ENCODE measurements around the gene ARSK. TPM values are rescaled to one million over a fixed set of nuclear protein-coding genes. Genes with fewer than 3 reads are reported as not detected.

Gene ARSK
- total and polyA plus RNA-seq, 4 experiments from 2014 or later: 6.8 to 13.2 (median 8.7) TPM

DNA sequence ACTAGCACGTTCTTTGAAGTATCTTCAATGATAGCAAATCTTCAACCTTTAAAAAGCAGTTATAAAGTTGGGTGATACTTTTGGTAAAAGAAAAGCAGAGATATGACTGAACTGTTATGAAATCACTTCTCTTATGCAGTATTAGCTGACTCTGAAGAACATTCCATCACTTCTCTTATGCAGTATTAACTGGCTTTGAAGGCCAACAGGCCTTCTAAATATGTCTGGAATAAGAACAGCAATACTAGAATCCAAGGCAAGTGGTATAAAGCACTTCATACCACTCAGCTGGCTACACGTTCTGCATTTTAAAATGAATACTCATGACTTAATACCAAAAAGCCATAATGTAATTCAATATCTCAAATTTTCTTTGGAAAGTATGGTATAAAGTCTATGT lies 17.4 kb upstream of the ARSK start:
- H3K27me3 Mint-ChIP-seq: no peaks in the 10 kb centered on the region
- Histone ChIP-seq H3K4me3 (ENCODE audit: low read length in 2 of 2) (no peak overlapping the region), H3K27me3 (ENCODE audit: insufficient read depth, low read length) (no peaks in the 10 kb centered on the region), H3K9me3 (ENCODE audit: control insufficient read depth in 1 of 2, low read length in 2 of 2) (no peaks in the 10 kb centered on the region), H3K4me1 (ENCODE audit: insufficient read depth, low read length) (no peaks in the 10 kb centered on the region), H3K36me3 (ENCODE audit: insufficient read depth, low read length) (peaks cover 14% of the 10 kb centered on the region), H3K27ac (ENCODE audit: low read depth, low read length) (no peak overlapping the region)
- peaks cover 64 to 75% of the 10 kb centered on the region in 2 donors for H3K36me3 Mint-ChIP-seq
- DNase-seq: no peak
- no peak overlapping the region for H3K27ac Mint-ChIP-seq
- ChIA-PET CTCF (ENCODE audit: partially characterized antibody) (no interaction called here), POLR2A (ENCODE audit: partially characterized antibody) (no interaction called here)
- H3K4me1 Mint-ChIP-seq: peaks cover 13 to 19% (median 18%) of the 10 kb centered on the region in 4 donors
- H3K9me3 Mint-ChIP-seq: no peaks in the 10 kb centered on the region
- H3K4me3 Mint-ChIP-seq: no peak overlapping the region
- intact Hi-C loops (cut with micrococcal nuclease): no loop called here

DNA sequence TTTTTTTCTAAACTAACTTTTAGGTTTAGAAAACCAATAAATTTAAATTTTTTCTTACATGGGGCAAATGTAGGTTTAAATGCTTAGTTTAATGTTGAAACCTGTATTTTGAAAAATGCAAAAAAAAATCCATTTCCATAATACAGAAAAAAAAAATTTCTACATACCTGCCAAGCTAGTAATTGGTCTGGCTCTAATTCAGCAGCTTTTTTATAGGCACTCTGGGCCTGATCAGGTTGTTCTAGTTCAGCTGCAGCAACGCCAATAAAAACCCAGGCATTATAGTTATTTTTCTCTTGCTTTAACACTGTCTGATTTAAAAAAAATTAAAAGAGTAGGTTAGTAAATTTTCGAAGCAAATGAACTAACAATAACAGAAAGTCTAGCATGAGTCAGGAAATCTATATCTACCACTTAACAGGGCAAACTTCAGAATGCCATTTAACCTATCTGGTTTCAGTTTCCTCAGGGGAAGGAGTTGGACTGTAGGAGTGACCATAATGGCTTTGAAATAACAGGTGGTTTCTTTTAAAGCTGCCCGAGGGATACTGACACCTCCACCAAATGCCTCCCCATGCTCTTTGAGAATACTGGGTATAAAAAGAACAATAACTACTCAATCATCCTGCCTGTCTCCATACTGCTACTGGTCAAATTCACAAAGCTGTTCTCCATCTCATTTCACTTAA lies 11.7 kb upstream of the ARSK start:
- Histone ChIP-seq H3K36me3 (ENCODE audit: insufficient read depth, low read length) (peaks cover 29% of the 10 kb centered on the region), H3K27ac (ENCODE audit: low read depth, low read length) (no peak overlapping the region), H3K9me3 (ENCODE audit: control insufficient read depth in 1 of 2, low read length in 2 of 2) (no peaks in the 10 kb centered on the region), H3K27me3 (ENCODE audit: insufficient read depth, low read length) (no peaks in the 10 kb centered on the region), H3K4me3 (ENCODE audit: low read length in 2 of 2) (no peak overlapping the region), H3K4me1 (ENCODE audit: insufficient read depth, low read length) (peaks cover 9% of the 10 kb centered on the region)
- H3K27me3 Mint-ChIP-seq: no peaks in the 10 kb centered on the region
- H3K36me3 Mint-ChIP-seq: peaks cover 37 to 44% of the 10 kb centered on the region in 2 donors
- peaks cover 4 to 20% (median 12%) of the 10 kb centered on the region in 4 donors for H3K4me1 Mint-ChIP-seq
- H3K4me3 Mint-ChIP-seq: no peak overlapping the region
- no peak for DNase-seq
- CTCF ChIA-PET (ENCODE audit: partially characterized antibody): no interaction called here
- POLR2A ChIA-PET (ENCODE audit: partially characterized antibody): interaction anchor here (1.0 kb wide), 1 partner anchor 11 kb away, joined by 3 read pairs; no protein-coding TSS in a partner anchor
- intact Hi-C loops (cut with micrococcal nuclease): no loop called here
- H3K27ac Mint-ChIP-seq: peak overlapping the region in 3 of 7 donors; percentile 0 to 7 (median 5)
- no peaks in the 10 kb centered on the region for H3K9me3 Mint-ChIP-seq

DNA sequence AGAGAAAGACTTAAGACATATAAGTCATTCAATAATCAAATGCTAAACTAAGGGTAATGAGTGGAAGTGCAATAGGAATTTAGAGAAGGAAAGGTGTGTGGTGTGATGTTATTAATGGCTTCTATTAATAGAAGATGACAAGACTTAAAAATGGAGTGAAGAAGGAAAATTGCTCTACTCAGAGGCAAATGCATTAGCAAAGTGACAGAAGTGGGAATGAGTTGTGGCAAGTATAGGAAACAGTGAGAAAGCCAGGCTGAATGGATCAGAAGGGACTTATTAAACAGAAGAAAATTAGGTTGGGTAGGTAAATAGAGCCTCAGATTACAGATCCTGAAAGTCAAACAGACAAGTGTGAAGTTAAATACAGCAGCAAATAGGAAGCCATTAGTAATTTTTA lies 5.9 kb upstream of the ARSK start:
- H3K9me3 ChIP-seq (ENCODE audit: control insufficient read depth in 1 of 2, low read length in 2 of 2): no peaks in the 10 kb centered on the region
- ChIA-PET CTCF (ENCODE audit: partially characterized antibody) (no interaction called here), POLR2A (ENCODE audit: partially characterized antibody) (no interaction called here)
- no peak overlapping the region for H3K4me3 ChIP-seq (ENCODE audit: low read length in 2 of 2)
- no peak overlapping the region for H3K27ac Mint-ChIP-seq
- peaks cover 29% of the 10 kb centered on the region for H3K4me1 ChIP-seq (ENCODE audit: insufficient read depth, low read length)
- no peaks in the 10 kb centered on the region for H3K27me3 ChIP-seq (ENCODE audit: insufficient read depth, low read length)
- H3K27ac ChIP-seq (ENCODE audit: low read depth, low read length): no peak overlapping the region
- peaks cover 20% of the 10 kb centered on the region for H3K36me3 ChIP-seq (ENCODE audit: insufficient read depth, low read length)
- H3K4me3 Mint-ChIP-seq: no peak overlapping the region
- no peaks in the 10 kb centered on the region for H3K9me3 Mint-ChIP-seq
- H3K27me3 Mint-ChIP-seq: no peaks in the 10 kb centered on the region
- H3K36me3 Mint-ChIP-seq: peaks cover 30 to 43% of the 10 kb centered on the region in 2 donors
- intact Hi-C loops (cut with micrococcal nuclease): no loop called here
- DNase-seq: no peak
- peaks cover 32 to 53% (median 41%) of the 10 kb centered on the region in 4 donors for H3K4me1 Mint-ChIP-seq

DNA sequence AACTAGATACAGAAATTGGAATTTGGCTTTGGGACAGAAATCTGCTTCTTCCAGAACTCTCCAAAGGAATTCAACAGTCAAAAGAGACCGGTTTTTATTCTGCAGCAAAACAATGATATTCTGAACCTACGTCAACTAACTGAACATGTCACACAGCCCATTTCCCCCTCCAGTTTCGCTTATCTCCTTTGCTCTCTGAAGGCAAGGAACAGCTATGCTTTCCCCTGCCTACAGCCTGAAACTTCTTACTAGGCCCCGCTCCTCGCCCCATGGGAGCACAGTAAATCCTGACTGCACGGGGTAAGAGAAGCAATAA lies 612 bp upstream of the ARSK start:
- Histone ChIP-seq H3K27me3 (ENCODE audit: insufficient read depth, low read length) (no peaks in the 10 kb centered on the region), H3K27ac (ENCODE audit: low read depth, low read length) (peak overlapping the region; percentile 70), H3K9me3 (ENCODE audit: control insufficient read depth in 1 of 2, low read length in 2 of 2) (no peaks in the 10 kb centered on the region), H3K36me3 (ENCODE audit: insufficient read depth, low read length) (peaks cover 5% of the 10 kb centered on the region), H3K4me1 (ENCODE audit: insufficient read depth, low read length) (peaks cover 37% of the 10 kb centered on the region), H3K4me3 (ENCODE audit: low read length in 2 of 2) (peak overlapping the region; percentile 61 to 84)
- Mint-ChIP-seq H3K27me3 (no peaks in the 10 kb centered on the region), H3K9me3 (peaks cover 0 to 2% (median 0%) of the 10 kb centered on the region in 8 donors), H3K36me3 (peaks cover 28% of the 10 kb centered on the region in 2 donors), H3K4me1 (peaks cover 37 to 57% (median 44%) of the 10 kb centered on the region in 4 donors), H3K4me3 (peak overlapping the region; percentile 92 to 100 (median 98)), H3K27ac (peak overlapping the region; percentile 89 to 99 (median 96))
- CTCF ChIA-PET (ENCODE audit: partially characterized antibody): interaction anchor here (0.7 to 3.6 kb wide), 4 partner anchors 63 to 255 kb away, joined by 3 to 20 read pairs (median 6); no protein-coding TSS in a partner anchor
- POLR2A ChIA-PET (ENCODE audit: partially characterized antibody): interaction anchor here (0.6 to 4.2 kb wide), 10 partner anchors 9 to 1253 kb away, joined by 3 to 62 read pairs (median 4); partner anchors contain the start of genes ERAP1, GLRX, GPR150 and RFESD
- DNase-seq: no peak
- intact Hi-C loops (cut with micrococcal nuclease): loop anchor here (1.0 to 10.0 kb wide), 5 partner anchors 206 to 1381 kb away; partner anchors contain the start of genes CAST, ELL2 and LNPEP

DNA sequence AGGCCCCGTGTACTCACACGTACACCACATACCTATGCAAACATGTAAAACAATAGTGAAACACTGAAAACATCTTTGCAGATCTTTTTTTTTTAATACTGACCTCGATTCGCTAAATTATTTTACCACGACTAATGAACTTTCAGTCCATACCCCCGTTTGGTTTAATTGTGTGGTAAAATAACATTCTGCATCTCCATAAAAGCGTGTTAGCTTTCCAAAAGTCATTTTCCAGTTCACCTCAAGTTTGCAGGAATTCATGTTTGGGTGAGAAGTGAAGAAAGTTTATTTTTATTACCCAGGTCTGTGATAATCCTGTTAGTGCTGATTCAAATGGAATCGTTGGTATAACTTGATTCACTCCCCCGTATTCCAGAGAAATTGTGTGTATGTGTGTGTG lies 652 bp downstream of the ARSK start:
- CTCF ChIA-PET (ENCODE audit: partially characterized antibody): interaction anchor here (0.5 to 3.6 kb wide), 7 partner anchors 10 to 1258 kb away, joined by 3 to 20 read pairs (median 3); no protein-coding TSS in a partner anchor
- POLR2A ChIA-PET (ENCODE audit: partially characterized antibody): interaction anchor here (0.7 to 4.2 kb wide), 11 partner anchors 9 to 1252 kb away, joined by 3 to 62 read pairs (median 4); partner anchors contain the start of genes ERAP1, GLRX, GPR150 and RFESD
- H3K4me1 ChIP-seq (ENCODE audit: insufficient read depth, low read length): peaks cover 37% of the 10 kb centered on the region
- peak overlapping the region; percentile 92 to 100 (median 98) for H3K4me3 Mint-ChIP-seq
- peak overlapping the region; percentile 89 to 99 (median 96) for H3K27ac Mint-ChIP-seq
- H3K27me3 ChIP-seq (ENCODE audit: insufficient read depth, low read length): no peaks in the 10 kb centered on the region
- peak overlapping the region; percentile 70 for H3K27ac ChIP-seq (ENCODE audit: low read depth, low read length)
- H3K36me3 Mint-ChIP-seq: peaks cover 20 to 22% of the 10 kb centered on the region in 2 donors
- H3K4me3 ChIP-seq (ENCODE audit: low read length in 2 of 2): peak overlapping the region; percentile 61 to 84
- H3K27me3 Mint-ChIP-seq: no peaks in the 10 kb centered on the region
- no peaks in the 10 kb centered on the region for H3K36me3 ChIP-seq (ENCODE audit: insufficient read depth, low read length)
- no peak for DNase-seq
- H3K9me3 ChIP-seq (ENCODE audit: control insufficient read depth in 1 of 2, low read length in 2 of 2): no peaks in the 10 kb centered on the region
- H3K4me1 Mint-ChIP-seq: peaks cover 32 to 50% (median 42%) of the 10 kb centered on the region in 4 donors
- peaks cover 0 to 2% (median 0%) of the 10 kb centered on the region in 8 donors for H3K9me3 Mint-ChIP-seq
- intact Hi-C loops (cut with micrococcal nuclease): loop anchor here (1.0 to 10.0 kb wide), 7 partner anchors 37 to 1628 kb away; partner anchors contain the start of genes CAST, GPR150, LNPEP and RFESD

DNA sequence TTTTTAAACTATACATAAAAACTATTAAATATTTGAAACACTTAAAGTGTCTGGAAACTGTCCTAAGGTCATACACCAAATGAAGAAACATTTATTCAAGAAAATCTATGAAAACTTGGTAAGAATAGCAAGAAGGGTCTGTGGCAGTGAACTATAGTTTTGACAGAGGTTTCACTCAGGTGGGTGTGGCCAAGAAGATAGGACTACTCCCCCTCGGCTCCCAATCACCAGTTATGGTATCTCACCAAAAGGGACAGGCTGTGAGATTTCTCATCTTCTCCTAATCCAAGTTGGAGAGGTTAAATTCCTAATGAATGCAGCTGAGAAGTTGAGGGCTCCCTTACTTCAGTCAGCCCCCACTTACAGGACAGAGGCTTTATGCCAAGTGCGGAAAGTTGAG lies 2.9 kb downstream of the ARSK start:
- Mint-ChIP-seq H3K4me3 (peak overlapping the region in 1 of 8 donors; percentile 3), H3K27me3 (no peaks in the 10 kb centered on the region), H3K27ac (no peak overlapping the region), H3K9me3 (peaks cover 0 to 2% (median 0%) of the 10 kb centered on the region in 8 donors), H3K36me3 (peaks cover 7 to 12% of the 10 kb centered on the region in 2 donors), H3K4me1 (peaks cover 16 to 33% (median 24%) of the 10 kb centered on the region in 4 donors)
- no peak for DNase-seq
- H3K9me3 ChIP-seq (ENCODE audit: control insufficient read depth in 1 of 2, low read length in 2 of 2): no peaks in the 10 kb centered on the region
- ChIA-PET POLR2A (ENCODE audit: partially characterized antibody) (interaction anchor here (4.2 kb wide), 1 partner anchor 64 kb away, joined by 62 read pairs; the partner anchor contains the start of gene GPR150), CTCF (ENCODE audit: partially characterized antibody) (interaction anchor here (0.6 to 3.6 kb wide), 2 partner anchors 65 to 286 kb away, joined by 3 to 20 read pairs; no protein-coding TSS in a partner anchor)
- H3K4me3 ChIP-seq (ENCODE audit: low read length in 2 of 2): no peak overlapping the region
- no peaks in the 10 kb centered on the region for H3K36me3 ChIP-seq (ENCODE audit: insufficient read depth, low read length)
- H3K27me3 ChIP-seq (ENCODE audit: insufficient read depth, low read length): no peaks in the 10 kb centered on the region
- H3K27ac ChIP-seq (ENCODE audit: low read depth, low read length): no peak overlapping the region
- intact Hi-C loops (cut with micrococcal nuclease): loop anchor here (5.0 to 10.0 kb wide), 3 partner anchors 34 to 1377 kb away; partner anchors contain the start of genes CAST and LNPEP
- peaks cover 26% of the 10 kb centered on the region for H3K4me1 ChIP-seq (ENCODE audit: insufficient read depth, low read length)

DNA sequence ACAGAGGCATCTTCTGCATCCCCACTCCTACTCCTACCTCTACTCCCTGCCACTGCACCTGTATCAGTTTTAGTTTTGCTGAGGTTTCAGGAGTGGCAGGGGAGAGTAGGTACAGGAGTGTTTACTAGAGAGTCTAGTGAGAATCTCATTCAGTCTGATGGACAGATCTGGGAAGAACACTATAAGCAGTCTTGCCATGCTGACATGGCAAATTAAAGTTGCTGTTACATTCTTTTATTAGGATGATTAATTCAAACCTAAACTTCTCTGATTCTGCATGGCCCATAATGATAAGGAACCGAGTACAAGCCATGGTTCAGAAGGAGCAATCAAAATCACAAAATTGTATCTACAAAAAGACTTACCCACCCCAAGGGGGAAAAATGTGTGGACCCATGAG lies 7.4 kb downstream of the ARSK start:
- Histone ChIP-seq H3K27me3 (ENCODE audit: insufficient read depth, low read length) (no peaks in the 10 kb centered on the region), H3K27ac (ENCODE audit: low read depth, low read length) (no peak overlapping the region), H3K4me1 (ENCODE audit: insufficient read depth, low read length) (no peaks in the 10 kb centered on the region), H3K9me3 (ENCODE audit: control insufficient read depth in 1 of 2, low read length in 2 of 2) (no peaks in the 10 kb centered on the region), H3K36me3 (ENCODE audit: insufficient read depth, low read length) (peaks cover 3% of the 10 kb centered on the region), H3K4me3 (ENCODE audit: low read length in 2 of 2) (no peak overlapping the region)
- POLR2A ChIA-PET (ENCODE audit: partially characterized antibody): no interaction called here
- CTCF ChIA-PET (ENCODE audit: partially characterized antibody): no interaction called here
- peaks cover 5 to 18% (median 14%) of the 10 kb centered on the region in 4 donors for H3K4me1 Mint-ChIP-seq
- intact Hi-C loops (cut with micrococcal nuclease): no loop called here
- H3K9me3 Mint-ChIP-seq: peaks cover 0 to 2% (median 0%) of the 10 kb centered on the region in 8 donors
- no peaks in the 10 kb centered on the region for H3K27me3 Mint-ChIP-seq
- H3K27ac Mint-ChIP-seq: no peak overlapping the region
- peaks cover 12 to 19% of the 10 kb centered on the region in 2 donors for H3K36me3 Mint-ChIP-seq
- DNase-seq: no peak
- no peak overlapping the region for H3K4me3 Mint-ChIP-seq
